Immature natural killer cell (primary cell): ENCODE results near the gene NXPH2. TPM values are rescaled to one million over a fixed set of nuclear protein-coding genes. Genes with fewer than 3 reads are reported as not detected.

Source experiments
- DNase-seq, 3 donors: peaks; one replicate each; pipeline ENCODE4 v3.0.0; 2022; ENCODE audit warnings: mixed read lengths in 1 of 3
- H3K27ac Mint-ChIP-seq, 6 donors: one replicate each; pipeline ENCODE4 v1.8.0; 2020; ENCODE audit warnings: mixed read lengths in 6 of 6, mild to moderate bottlenecking in 5 of 6, inconsistent platforms in 4 of 6, moderate library complexity in 3 of 6
- H3K27me3 Mint-ChIP-seq, 3 donors: one replicate each; pipeline ENCODE4 v1.8.0; 2020 to 2021; ENCODE audit warnings: low read depth in 3 of 3, mild to moderate bottlenecking in 3 of 3, mixed read lengths in 3 of 3, moderate library complexity in 3 of 3, inconsistent platforms in 1 of 3
- H3K36me3 Mint-ChIP-seq, 3 donors: one replicate each; pipeline ENCODE4 v1.8.0; 2020; ENCODE audit warnings: mixed read lengths in 3 of 3, inconsistent platforms in 2 of 3, mild to moderate bottlenecking in 2 of 3
- H3K4me1 Mint-ChIP-seq, 2 donors: one replicate each; pipeline ENCODE4 v1.8.0; 2020; ENCODE audit warnings: inconsistent platforms in 2 of 2, mild to moderate bottlenecking in 2 of 2, mixed read lengths in 2 of 2, moderate library complexity in 1 of 2
- H3K4me3 Mint-ChIP-seq, 5 donors: one replicate each; pipeline ENCODE4 v1.8.0; 2020; ENCODE audit warnings: mild to moderate bottlenecking in 5 of 5, mixed read lengths in 5 of 5, inconsistent platforms in 3 of 5, moderate library complexity in 3 of 5
- H3K9me3 Mint-ChIP-seq, 6 donors: one replicate each; pipeline ENCODE4 v1.8.0; 2020; ENCODE audit warnings: mild to moderate bottlenecking in 6 of 6, mixed read lengths in 6 of 6, inconsistent platforms in 4 of 6, moderate library complexity in 3 of 6
- polyA plus RNA-seq, 3 donors: library from polyadenylated mRNA; unstranded; fragments of 300-500 nt; fragmentation: Illumina TruSeq; gene quantifications; one replicate each; pipeline ENCODE4 v1.2.3, GENCODE V29; 2021

Gene NXPH2
- not detected for polyA plus RNA-seq

DNA sequence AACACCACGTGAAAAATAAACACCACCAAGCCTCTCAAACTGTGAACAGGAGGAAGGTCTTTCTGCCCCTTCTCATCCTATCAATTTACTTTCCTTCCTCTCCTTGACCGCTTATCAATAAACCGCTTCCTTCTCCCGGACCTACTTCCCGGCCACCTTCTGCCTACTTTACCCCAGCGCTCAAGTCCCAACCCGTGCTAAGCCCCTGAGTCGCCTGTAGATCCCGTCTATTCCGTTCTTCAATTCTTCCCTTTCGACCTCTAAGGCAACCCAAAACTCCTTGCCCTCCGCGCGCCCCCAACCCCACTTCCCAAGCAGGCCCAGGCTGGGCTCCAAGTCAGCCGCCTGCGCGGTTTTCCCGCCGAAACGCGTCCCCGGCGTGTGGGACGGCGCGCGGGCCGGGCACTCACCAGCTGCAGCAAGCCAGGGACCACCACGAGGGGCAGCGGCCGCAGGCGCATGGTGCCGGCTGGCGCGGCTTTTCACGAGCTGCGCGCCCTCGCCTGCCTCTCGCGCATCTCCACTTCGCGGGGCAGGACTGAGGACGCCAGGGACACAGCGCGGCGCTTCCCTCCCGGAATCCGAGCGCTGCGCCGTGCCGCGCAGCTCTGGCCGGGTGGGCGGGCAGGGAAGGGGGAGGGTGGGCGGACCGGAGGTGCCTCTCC is at the start of gene NXPH2:
Gene NXPH2, minus strand, starts transcription at position 610 of the 665 bp plus-strand sequence. Its CDS starts 149 bp downstream, at position 461.
- H3K4me1 Mint-ChIP-seq: no peaks in the 10 kb centered on the region
- peaks cover 0 to 12% (median under 1%) of the 10 kb centered on the region in 6 donors for H3K9me3 Mint-ChIP-seq
- peaks cover 0 to 6% (median 4%) of the 10 kb centered on the region in 3 donors for H3K36me3 Mint-ChIP-seq
- no peak for DNase-seq
- peaks cover 8 to 13% (median 11%) of the 10 kb centered on the region in 3 donors for H3K27me3 Mint-ChIP-seq
- H3K27ac Mint-ChIP-seq: no peak within 1 kb of the TSS
- H3K4me3 Mint-ChIP-seq: no peak within 1 kb of the TSS

DNA sequence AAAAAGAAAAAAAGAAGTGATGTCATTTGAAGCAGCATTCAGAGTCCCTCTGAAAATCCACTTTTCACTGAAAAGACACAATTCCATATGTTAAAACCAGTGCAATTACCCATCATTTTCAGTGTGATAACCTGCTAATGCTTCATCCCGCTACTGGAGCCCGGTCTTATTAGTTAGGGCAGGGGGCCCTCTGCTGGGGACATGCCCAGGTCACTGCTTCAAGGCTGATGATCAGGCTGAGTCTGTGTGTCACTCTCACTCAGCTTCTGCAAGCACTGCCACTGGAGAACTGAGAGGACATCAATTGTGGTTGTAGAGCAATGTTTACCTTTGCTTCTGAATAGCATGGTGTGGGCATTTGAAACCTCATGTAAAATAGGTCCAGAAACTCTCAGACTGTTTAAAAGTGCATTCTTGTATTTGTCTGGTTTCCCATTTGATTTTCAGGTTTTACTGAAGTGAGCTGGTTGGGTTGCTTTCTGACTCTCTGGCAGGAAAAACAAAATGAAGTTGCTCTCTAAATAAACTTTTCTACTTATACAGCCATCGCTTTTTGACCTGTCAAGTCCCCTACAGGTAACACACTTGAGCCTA is 49.2 kb upstream of the NXPH2 start:
- no peaks in the 10 kb centered on the region for H3K9me3 Mint-ChIP-seq
- peak in 1 of 3 donors; percentile 0 for DNase-seq
- H3K27me3 Mint-ChIP-seq: peaks cover 0 to 2% (median 0%) of the 10 kb centered on the region in 3 donors
- H3K4me1 Mint-ChIP-seq: no peaks in the 10 kb centered on the region
- H3K36me3 Mint-ChIP-seq: no peaks in the 10 kb centered on the region
- H3K27ac Mint-ChIP-seq: no peak overlapping the region
- H3K4me3 Mint-ChIP-seq: no peak overlapping the region

DNA sequence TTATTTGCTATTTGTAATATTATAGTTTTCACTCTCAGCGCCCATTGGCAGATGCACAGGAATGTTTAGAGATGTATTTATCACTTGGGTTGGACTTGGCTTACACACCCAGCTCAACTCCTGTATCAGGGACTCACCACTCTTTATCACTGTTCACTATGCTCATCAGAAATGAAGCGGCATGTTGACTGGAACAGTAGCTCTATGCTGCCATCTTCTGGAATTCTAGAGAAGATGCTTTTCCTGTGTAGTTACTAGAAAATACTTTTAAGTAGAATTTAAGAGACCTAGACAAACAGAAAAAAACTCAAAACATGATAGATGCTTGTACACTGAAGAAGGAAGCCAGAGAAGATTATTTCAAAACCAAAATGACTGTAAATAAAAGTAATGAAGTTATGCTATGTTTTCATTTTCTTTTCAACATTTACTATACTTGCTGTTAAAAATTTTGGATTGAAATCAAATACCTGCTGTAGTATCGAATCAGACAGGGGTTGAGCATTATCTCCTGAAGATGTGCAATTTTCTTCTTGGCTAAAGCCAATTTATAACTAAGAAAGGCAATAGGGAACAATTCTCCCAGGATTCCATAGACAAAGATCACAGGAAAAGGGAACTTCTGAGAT is 47.4 kb upstream of the NXPH2 start:
- Mint-ChIP-seq H3K4me1 (no peaks in the 10 kb centered on the region), H3K27me3 (peaks cover 0 to 2% (median 0%) of the 10 kb centered on the region in 3 donors), H3K36me3 (no peaks in the 10 kb centered on the region), H3K9me3 (no peaks in the 10 kb centered on the region), H3K27ac (no peak overlapping the region), H3K4me3 (no peak overlapping the region)
- DNase-seq: peak; percentile 22 to 41 (median 28)

DNA sequence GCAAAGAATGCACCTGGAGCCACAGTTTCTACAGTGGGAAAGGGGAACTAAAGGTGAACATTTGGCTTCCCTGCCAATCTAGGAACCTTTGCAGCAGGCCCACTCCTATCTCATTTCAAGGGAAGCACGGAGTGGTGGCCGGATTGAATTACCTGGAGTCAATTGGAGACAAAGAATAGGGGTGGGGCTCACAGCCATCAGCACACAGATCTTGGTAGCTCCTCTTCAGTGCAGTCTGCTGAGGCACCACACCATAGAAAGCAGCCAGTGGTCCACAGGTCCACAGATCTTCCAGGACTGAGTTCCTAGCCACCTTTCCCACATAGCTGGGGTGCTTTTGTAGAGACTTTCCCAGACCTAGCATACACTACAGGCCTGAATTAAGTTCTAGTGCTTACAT is 43.5 kb upstream of the NXPH2 start:
- Mint-ChIP-seq H3K9me3 (no peaks in the 10 kb centered on the region), H3K27me3 (no peaks in the 10 kb centered on the region)

DNA sequence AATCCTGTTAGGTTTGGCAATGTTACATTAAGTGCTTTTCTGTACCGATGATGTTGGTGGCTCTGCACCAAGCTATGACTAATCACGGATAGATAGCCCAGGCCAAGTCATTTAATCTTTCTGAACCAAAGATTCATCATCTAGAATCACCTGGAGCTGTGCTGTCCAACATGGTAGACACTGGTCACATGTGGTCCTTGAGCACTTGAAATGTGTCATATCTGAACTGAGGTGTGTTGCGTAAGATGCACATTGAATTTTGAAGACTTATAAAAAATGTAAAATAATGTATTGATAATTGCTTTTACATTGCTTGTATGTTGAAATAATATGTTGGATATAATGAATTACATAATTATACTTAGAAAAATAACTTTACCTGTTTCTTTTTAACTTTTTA is 39.8 kb upstream of the NXPH2 start:
- no peak overlapping the region for H3K4me3 Mint-ChIP-seq
- no peak for DNase-seq
- peaks cover 0 to 2% (median 0%) of the 10 kb centered on the region in 3 donors for H3K27me3 Mint-ChIP-seq
- H3K4me1 Mint-ChIP-seq: no peaks in the 10 kb centered on the region
- no peaks in the 10 kb centered on the region for H3K9me3 Mint-ChIP-seq
- H3K36me3 Mint-ChIP-seq: no peaks in the 10 kb centered on the region
- H3K27ac Mint-ChIP-seq: no peak overlapping the region

More for the DNA sequence above, 43.5 kb upstream of the NXPH2 start:
- no peak for DNase-seq
- H3K36me3 Mint-ChIP-seq: no peaks in the 10 kb centered on the region
- H3K4me3 Mint-ChIP-seq: no peak overlapping the region
- no peaks in the 10 kb centered on the region for H3K4me1 Mint-ChIP-seq
- H3K27ac Mint-ChIP-seq: no peak overlapping the region

DNA sequence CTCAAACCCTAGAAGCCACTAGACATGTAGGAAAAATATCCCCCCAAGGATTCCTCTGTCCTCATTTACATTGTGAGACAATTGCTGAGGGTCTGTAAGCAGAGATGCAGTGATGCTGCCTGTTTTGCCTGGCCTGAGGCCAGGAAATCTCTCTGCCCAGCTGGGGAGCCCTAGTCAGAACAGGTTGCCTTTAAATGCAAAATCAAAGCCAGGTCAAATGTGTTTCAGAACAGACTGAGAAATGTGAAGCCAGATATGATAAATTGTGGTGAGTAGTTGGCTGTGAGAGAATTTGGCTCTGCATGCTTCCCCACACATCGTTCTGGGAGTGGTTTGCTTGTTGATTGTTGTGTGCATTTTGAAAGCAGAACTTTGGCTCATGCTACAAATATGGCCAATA is 38.4 kb upstream of the NXPH2 start:
- H3K4me3 Mint-ChIP-seq: no peak overlapping the region

DNA sequence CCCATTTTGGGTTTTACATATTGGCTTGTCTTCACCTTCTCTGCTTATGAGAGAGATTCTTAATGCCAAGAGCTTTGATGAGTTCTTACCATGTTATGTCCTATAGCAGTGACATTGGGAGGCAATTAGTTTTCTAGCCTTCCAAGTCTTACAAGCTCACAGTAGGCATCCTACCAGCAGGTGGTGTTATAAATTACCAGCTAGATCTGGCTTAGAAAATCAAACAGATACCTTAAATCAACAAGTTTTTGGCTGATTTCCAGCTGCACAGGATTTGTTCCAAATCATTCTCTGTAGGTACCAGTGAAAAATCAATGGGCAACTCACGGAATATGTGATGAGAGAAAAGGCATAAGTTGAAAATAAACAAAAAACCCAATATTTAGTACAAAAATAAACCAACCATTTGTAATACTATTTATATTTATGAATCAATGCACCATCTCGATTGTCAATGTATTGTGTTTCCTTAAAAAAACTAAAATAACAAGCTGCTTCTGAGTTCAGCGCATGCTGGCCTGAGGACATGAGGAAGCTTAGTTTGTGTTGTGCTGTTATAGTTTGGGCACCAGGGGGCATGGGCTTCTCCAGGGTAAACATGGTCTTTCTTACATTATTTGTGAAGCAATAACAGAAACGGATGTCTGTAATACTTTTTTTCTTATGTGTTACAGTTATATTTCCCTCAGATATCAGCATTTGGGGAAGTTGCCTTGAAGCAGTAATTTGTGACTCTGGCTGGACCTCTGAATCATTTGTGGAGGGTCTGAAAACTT is 34.1 kb upstream of the NXPH2 start:
- Mint-ChIP-seq H3K4me1 (no peaks in the 10 kb centered on the region), H3K9me3 (peaks cover 0 to 3% (median 0%) of the 10 kb centered on the region in 6 donors), H3K4me3 (no peak overlapping the region), H3K27me3 (peaks cover 0 to 6% (median 4%) of the 10 kb centered on the region in 3 donors), H3K36me3 (no peaks in the 10 kb centered on the region), H3K27ac (no peak overlapping the region)
- no peak for DNase-seq

More for the DNA sequence above, 38.4 kb upstream of the NXPH2 start:
- Mint-ChIP-seq H3K27ac (no peak overlapping the region), H3K9me3 (no peaks in the 10 kb centered on the region), H3K36me3 (no peaks in the 10 kb centered on the region), H3K27me3 (peaks cover 0 to 6% (median 2%) of the 10 kb centered on the region in 3 donors), H3K4me1 (no peaks in the 10 kb centered on the region)
- no peak for DNase-seq

DNA sequence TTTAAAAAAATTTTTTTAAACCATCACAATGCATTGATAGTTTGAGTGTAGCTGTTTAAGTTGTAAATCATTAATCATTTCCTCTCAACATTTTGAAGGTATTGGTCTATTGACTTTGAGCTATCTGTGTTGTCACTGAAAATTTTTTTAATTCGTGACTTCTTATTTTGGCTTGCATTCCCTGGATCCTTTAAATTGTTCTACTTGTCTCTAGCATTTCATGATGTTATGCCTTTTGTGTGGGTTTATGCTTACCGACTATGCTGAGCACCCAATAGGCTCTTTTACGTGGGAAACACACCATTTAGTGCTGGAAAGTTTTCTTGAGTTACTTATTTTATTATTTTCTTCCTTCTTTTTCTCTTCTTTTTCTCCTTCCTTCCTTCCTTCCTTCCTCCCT is 31.2 kb upstream of the NXPH2 start:
- no peaks in the 10 kb centered on the region for H3K4me1 Mint-ChIP-seq
- H3K4me3 Mint-ChIP-seq: no peak overlapping the region
- peaks cover 0 to 6% (median 2%) of the 10 kb centered on the region in 3 donors for H3K27me3 Mint-ChIP-seq
- H3K36me3 Mint-ChIP-seq: no peaks in the 10 kb centered on the region
- H3K27ac Mint-ChIP-seq: no peak overlapping the region
- DNase-seq: no peak
- H3K9me3 Mint-ChIP-seq: peaks cover 0 to 4% (median 0%) of the 10 kb centered on the region in 6 donors

DNA sequence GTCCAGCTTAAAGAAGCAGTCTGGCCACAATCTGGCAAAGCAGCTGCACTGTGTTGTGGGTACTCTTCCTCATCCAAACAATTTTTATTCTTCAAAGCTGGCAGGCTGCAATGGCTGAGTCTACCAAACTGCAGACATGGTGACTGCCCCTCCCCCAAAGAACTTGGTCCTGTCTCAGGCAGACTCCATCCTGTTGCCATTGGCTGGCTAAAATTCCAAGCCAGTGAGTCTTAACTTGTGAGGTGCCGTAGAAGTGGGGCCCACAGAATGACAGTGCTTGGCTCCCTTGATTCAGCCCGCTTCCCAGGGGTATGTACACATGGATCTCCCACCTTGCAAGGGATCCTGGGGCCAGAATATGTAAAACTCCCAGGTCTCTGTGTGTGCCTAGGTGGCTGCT is 14.5 kb upstream of the NXPH2 start:
- DNase-seq: no peak
- Mint-ChIP-seq H3K27me3 (peaks cover 0 to 7% (median 2%) of the 10 kb centered on the region in 3 donors), H3K4me1 (no peaks in the 10 kb centered on the region), H3K9me3 (peaks cover 0 to 11% (median 4%) of the 10 kb centered on the region in 6 donors), H3K36me3 (no peaks in the 10 kb centered on the region), H3K27ac (no peak overlapping the region), H3K4me3 (no peak overlapping the region)

DNA sequence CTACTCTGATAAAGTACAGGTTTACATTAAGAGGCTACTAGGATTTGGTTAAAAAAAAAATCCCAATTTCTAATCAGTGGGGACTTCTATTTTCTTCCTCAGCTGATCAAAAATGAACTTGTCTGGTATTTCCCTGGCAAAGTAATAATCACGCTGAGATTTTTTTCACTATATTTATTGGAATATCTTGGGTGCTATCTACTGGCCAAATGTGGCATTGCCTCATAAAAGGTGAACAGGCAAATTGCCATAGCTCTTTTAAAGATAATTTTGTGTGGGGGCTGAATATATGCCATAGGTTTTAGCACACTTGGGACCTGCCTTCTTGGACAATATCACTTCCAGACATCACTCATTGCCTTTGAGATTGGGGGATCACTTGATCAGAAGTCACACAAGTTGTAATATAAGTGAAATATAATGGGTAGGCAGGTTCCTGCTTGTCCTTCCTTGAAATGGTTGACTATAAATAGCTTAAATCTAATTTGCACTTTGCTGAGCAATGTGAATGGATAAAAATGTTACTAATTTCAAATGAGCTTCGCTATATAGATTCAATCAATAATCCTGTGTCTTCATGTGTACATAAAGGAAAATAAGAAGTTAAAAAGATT is 7.0 kb upstream of the NXPH2 start:
- DNase-seq: no peak
- no peaks in the 10 kb centered on the region for H3K4me1 Mint-ChIP-seq
- no peak overlapping the region for H3K27ac Mint-ChIP-seq
- H3K4me3 Mint-ChIP-seq: no peak overlapping the region
- H3K36me3 Mint-ChIP-seq: no peaks in the 10 kb centered on the region
- peaks cover 0 to 6% (median 0%) of the 10 kb centered on the region in 6 donors for H3K9me3 Mint-ChIP-seq
- H3K27me3 Mint-ChIP-seq: peaks cover 0 to 6% (median 3%) of the 10 kb centered on the region in 3 donors

DNA sequence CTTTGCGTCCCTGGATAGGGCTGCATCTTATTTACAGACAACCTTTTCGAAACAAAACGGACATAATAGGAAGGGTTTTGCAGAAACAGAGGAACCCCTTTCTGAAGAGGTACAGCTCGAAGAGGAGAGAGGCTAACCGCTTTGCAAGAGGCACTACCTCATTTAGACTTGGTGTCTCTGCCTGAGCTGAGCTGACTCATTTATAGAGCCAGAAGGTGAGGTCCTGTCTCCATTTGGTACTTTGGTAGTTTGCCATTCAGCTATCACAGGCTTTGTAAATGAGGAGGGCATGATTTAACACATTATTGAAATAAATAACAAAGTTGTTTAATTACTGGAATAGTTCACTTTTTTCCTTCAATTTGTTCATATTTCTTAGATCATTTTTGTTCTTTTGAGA is 2.2 kb upstream of the NXPH2 start:
- no peak overlapping the region for H3K4me3 Mint-ChIP-seq
- H3K27me3 Mint-ChIP-seq: peaks cover 8 to 13% (median 11%) of the 10 kb centered on the region in 3 donors
- peaks cover 0 to 12% (median under 1%) of the 10 kb centered on the region in 6 donors for H3K9me3 Mint-ChIP-seq
- H3K27ac Mint-ChIP-seq: no peak overlapping the region
- H3K36me3 Mint-ChIP-seq: peaks cover 0 to 6% (median 4%) of the 10 kb centered on the region in 3 donors
- DNase-seq: no peak
- H3K4me1 Mint-ChIP-seq: no peaks in the 10 kb centered on the region

DNA sequence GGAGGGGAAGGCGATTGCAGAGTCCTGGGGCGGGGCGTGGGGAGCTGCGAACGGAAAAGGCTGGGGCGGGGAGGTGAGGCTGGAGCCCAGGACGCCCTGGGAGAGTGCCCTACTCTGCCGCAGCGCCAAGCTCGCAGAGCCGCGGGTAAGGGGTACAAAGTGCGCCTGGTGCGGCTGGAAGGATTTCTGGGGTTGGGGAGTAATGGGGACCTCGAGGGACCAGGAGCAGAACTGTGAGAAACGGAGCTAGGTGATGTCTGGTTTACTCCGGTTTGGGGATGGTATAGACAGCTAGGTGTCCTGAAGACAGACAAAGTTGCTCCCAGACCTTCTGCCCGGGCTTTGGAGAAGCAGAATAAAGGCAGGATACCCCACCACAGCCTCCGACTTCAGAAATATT is 718 bp upstream of the NXPH2 start:
- Mint-ChIP-seq H3K27me3 (peaks cover 8 to 13% (median 11%) of the 10 kb centered on the region in 3 donors), H3K27ac (no peak overlapping the region), H3K36me3 (peaks cover 0 to 6% (median 4%) of the 10 kb centered on the region in 3 donors), H3K9me3 (peaks cover 0 to 12% (median under 1%) of the 10 kb centered on the region in 6 donors), H3K4me3 (no peak overlapping the region), H3K4me1 (no peaks in the 10 kb centered on the region)
- no peak for DNase-seq

DNA sequence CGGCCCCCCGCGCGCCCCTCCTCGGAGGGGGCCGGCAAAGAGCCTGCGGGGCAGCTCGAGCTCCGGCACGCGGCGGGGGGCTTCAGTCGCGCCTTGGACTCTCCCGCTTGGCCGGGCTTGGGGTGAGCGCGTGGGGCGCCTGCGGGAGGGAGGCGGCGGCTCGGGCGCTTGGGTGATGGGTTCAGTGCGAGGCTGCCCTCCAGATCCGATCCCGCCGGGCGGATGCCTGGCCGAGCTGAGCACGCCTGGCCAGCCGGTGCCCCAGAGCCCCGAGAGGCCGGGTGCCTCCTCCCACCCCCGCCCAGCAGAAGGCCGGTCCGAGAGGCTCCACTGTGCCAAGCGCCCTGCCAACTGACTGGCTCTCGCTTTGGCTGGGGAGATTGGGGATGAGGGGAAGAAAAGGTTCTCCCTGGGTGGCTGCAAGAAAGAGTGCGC is 273 bp upstream of the NXPH2 start:
- Mint-ChIP-seq H3K9me3 (peaks cover 0 to 12% (median under 1%) of the 10 kb centered on the region in 6 donors), H3K36me3 (peaks cover 0 to 6% (median 4%) of the 10 kb centered on the region in 3 donors), H3K27ac (no peak overlapping the region), H3K27me3 (peaks cover 8 to 13% (median 11%) of the 10 kb centered on the region in 3 donors), H3K4me3 (no peak overlapping the region), H3K4me1 (no peaks in the 10 kb centered on the region)
- DNase-seq: no peak
